ENCODE data around the gene CIT.

Gene CIT

GRCh38 chr12:119843100-119843499 lies 34.0 kb downstream of the CIT start:
- peak; percentile 89 for DNase-seq

- DNase-seq = no peak
Observed at GRCh38 chr12:119842380-119842779, 34.7 kb downstream of the CIT start.

- DNase-seq = no peak
Observed at GRCh38 chr12:119841433-119842210, 35.5 kb downstream of the CIT start.

DNA sequence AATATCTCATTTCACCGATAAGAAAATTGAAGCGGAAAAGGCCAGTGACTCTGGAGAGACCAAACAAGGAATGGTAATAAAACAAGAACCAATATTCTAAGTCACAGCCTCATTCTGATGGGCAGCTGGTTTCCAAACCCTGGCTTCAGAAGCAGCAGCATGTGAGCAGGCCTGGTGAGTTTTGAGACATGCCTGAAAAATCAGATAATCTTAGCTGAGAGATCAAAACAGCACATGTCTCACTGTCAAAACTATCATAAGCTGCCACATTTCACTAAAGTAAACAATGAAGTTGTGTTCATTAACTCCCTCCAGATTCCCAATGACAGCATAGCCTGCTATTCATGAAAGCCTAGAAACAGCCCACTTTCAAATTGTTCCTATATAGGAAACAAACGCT lies 36.5 kb downstream of the CIT start:
- DNase-seq = peak; percentile 33

DNA sequence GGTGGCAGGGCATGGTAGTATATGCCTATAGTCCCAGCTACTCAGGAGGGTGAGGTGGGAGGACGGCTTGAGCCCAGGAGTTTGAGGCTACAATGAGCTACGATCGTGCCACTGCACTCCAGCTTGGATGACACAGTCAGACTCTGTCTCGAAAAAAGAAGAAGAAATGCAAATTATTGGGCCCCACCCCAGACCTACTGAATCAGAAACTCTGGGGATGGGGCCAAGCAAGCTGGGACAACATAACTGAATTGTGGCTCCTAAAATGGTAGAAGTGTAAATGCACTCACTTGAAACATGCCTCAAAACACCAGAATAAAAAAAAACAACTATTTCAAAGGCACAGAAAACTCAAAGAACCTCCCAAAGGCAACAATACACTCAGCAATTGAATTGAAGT lies 37.0 kb downstream of the CIT start:
- no peak for DNase-seq

- DNase-seq = no peak
Observed at GRCh38 chr12:119838826-119839600, 38.1 kb downstream of the CIT start.

GRCh38 chr12:119836781-119837180 lies 40.3 kb downstream of the CIT start:
- no peak for DNase-seq

DNA sequence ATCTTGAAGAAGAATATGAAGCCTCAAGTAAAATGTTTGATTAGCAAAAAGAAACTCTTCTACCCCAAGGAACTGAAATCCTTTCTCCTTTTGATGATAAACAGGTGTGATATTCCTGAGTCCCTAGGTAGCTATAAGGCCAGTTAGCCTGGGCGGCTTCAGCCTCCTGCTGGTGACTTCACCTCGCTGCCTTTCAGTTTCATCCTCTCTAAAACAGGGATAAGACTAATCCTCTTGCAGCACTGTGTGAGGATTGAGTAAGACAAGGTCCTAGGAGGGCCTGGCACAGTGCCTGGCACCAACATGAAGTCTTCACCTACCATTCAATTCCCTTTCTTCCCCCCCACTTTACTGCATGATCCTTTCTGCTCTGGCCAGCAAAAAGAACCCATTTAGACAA lies 42.1 kb downstream of the CIT start:
- DNase-seq = no peak

DNA sequence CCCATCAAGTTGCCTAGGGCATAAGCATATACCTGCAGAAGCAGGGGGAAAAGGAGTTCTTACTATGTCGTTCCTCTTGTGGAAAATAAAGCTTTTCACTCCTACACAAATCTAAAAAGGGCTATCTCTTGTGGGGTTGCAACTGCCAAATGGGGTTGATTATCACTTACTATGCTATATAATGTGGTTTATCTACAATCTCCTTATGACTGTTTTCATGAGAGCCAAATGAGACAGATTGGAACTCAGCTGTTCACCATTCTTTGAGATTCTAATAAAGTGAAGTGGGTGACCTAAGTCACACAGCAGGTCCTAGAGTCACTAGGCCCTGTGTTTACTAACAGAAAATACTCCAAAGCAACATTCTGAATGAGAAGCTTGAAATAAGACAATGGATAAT lies 47.7 kb downstream of the CIT start:
- no peak for DNase-seq

GRCh38 chr12:119828300-119828699 lies 48.8 kb downstream of the CIT start:
- DNase-seq = no peak

DNA sequence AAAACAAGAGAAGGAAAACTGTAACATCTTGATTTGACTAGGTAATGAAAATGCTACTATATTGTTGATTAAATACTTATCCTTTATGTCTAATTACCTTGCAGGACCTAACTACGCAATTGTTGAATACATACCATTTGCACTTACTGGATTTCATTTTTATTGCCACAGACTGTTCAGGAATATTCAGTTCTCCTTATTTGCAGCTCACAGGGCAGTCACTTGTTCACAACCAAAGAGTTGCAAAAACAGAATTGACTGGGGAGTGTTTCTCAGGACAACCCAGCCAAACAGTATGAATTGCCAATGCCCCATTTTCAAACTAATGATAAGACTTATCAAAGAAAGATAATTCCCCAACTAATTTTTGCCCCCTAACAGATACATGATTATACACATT lies 49.4 kb downstream of the CIT start:
- no peak for DNase-seq

GRCh38 chr12:119826661-119827445 lies 50.3 kb downstream of the CIT start:
- no peak for DNase-seq

DNA sequence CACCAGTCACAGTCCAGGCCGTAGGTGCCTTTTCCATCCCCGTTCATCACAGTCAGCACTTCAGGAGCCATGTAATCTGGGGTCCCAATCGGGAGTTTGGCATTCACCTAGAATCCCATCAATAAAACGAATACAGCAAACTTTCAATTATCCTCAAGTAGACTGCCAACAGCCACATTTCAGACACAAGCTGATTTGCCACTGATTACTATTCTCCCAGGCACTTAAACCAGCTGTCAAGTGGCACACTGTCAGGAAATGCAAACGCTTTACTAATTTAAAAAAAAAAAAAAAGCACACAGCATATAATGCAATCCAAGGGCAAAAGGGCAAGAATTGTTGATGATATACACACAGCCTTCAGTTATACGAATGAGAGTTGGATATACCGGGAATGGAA lies 51.9 kb downstream of the CIT start:
- no peak for DNase-seq

- DNase-seq = no peak
Observed at GRCh38 chr12:119822046-119822445, 55.1 kb downstream of the CIT start.

DNA sequence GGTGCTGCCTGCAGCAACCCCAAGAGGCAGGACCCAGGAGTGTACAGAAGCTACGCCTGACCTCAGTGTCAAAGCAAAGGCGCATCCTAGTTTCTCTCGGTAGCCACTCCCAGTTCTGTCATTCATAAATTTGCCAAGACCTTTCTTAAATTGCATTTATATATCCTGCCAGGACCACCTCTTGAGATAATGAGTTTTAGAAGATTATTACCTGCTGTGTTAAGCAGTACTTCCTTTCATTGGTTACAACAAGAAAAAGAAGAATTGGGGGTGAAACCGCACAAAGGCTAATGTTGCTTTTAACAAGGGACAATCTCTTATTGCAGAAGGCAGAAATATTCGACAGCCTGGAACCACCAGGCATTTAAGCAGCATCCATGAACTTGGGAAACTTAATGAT lies 57.8 kb downstream of the CIT start:
- DNase-seq = no peak

DNA sequence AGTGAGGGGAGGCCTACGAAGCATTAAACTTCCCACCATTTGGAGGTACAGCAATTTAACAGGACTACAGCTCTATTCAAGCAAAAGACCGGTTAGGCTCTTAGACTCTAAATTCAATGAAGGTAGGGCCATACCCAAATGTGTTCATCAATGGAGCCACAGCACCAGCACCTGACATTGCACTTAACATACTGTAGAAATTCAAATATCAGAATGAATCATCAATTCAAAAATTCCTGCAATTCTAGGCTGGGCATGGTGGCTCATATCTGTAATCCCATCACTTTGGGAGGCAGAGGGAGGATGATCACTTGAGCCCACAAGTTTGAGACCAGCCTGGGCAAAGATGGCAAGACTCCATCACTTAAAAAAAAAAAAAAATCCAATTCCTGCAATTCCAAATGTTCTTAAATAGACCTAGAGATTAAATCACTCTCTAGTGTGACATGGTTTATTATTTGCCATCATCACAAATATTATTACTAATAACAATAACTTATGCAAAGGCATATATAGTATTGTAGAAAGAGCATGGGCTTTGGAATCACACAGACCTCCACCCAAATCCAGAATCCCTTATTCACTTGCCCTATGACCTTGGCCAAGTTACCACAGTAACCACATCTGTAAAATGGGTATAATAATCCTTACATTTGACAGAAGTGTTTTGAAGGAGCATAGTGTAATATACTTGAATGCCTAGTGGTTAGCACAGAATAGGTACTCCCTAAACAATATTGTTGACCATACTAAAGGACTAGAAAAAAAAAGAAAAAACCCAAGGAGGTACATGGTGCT lies 59.4 kb downstream of the CIT start:
- DNase-seq = no peak

DNA sequence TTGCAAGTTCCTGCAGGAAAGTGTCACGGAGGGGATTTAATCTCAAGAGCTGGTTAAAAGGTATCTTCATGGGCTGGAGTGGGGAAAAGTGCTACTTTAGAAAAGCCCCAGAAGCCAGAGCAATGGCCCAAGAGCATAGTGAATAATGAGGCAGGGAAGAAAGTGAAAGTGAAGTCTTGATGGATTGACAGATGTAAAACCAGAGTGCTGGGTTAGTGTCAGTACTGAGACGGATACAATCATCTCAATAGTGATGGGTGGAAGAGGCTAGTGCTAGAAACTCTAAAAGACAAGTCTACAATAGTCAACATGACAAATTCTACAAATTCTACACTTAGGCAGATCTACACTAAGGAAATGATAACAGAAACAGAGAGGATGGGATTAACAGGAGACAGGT lies 68.1 kb downstream of the CIT start:
- DNase-seq = no peak

DNA sequence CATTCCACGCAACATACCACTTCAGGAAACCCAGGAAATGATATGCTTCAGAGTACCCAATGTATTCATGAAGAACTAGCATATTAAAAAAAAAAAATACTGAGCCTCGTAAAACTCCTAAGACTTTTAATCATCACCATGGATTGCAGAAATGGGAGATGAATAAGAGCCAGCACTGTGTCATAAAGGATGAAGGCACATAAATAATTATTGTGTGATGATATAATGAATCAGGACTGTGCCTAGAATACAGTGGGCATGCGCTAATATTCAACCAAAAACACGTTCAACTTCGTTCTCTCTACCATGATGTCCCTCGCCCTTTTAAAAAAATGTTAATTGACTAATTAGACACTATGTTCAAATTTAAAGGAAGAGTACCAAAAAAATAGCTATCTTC lies 68.7 kb downstream of the CIT start:
- DNase-seq = no peak

GRCh38 chr12:119807380-119807779 lies 69.7 kb downstream of the CIT start:
- DNase-seq = no peak

DNA sequence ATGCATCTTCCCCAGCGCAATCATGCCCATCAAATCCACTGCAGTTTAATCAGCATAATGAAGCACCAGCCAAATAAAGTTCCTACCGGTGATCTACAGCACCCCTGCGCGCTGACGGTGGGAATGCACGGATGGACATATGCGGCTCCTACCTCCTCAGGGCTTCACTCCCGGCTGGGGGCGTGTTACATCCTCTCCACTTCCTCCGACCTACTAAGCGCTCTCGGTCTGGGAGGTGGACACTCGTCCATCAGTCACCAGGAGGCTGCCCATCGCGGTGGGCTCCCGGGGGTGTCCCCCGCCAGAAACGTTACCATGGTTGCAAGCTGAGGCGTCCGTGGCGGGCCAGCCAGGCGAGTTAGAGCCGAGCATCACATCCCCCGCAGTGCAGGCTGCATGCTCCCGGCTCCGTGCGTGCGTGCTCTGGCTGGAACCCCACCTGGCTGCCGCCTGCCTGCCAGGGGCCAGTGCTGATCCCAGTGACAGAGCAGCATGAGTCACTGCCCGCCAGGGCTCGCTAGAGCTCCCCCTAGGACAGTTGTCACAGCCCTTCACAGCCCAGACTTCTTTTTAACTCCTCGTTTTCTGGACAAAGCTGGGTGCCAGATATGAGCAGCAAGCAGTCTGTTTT lies 73.0 kb downstream of the CIT start:
- DNase-seq = peak; percentile 67

DNA sequence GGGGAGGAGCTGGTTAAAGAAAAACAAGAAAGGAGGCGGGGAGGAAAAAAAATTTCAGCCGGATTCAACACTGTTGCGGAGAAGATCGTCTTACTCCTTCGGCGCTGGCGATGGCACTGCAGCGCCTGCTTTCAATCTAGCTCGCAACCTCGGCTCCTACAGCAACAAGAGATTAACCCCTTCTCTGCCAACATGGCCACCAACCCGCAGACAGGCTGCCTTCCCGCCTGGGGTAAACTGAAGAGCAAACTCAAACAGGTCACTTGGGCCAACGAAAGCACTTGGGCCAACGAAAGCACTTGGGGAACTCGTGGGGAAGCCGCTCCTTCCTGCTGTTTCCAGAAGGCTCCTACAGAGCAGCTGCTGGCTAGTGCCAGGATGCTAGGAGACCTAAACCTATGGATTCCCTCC lies 73.7 kb downstream of the CIT start:
- peak; percentile 12 for DNase-seq

DNA sequence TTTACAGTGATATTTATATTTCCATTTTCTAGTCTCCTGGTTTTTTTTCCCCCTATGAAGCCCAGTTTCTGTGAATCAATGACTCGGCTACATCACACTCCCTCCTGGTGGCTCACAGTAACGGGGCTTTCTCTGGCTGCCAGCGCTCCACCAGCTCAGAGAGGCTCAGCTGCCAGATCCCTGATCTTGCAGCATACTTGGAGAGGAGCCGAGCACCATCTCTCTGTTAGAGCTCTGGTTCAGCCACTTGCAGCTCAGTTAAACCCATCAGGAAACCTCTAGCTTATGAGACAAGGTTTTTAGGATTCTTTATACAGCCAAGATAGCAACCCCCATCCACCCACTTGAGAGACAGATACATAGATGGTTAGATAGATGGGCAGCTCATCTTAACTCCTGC lies 74.6 kb downstream of the CIT start:
- peak; percentile 78 for DNase-seq

All from NCI-H446 treated with DMSO at 0.1 percent for 48 hours (cell line).